Endodermal cell (in vitro differentiated cells): ENCODE measurements around the gene NOCT. TPM values are rescaled to one million over a fixed set of nuclear protein-coding genes. Genes with fewer than 3 reads are reported as not detected.
A peak's percentile ranks its signal among the peaks of the same experiment; 100 is the strongest.

ENCODE experiments used
- DNase-seq: peaks from one replicate; pipeline ENCODE4 v3.0.0-alpha.2; 2017
- H3K27ac ChIP-seq: 2 replicates; pipeline ENCODE4 v1.5.1; 2013; ENCODE audit warnings: mild to moderate bottlenecking, low read depth, low read length, moderate library complexity
- H3K27me3 ChIP-seq: 2 replicates; pipeline ENCODE4 v1.6.1; 2013; ENCODE audit warnings: mild to moderate bottlenecking, low read length, moderate library complexity; ENCODE audit not compliant: insufficient read depth, control insufficient read depth, poor library complexity, severe bottlenecking
- H3K36me3 ChIP-seq: 2 replicates; pipeline ENCODE4 v1.7.0; 2013; ENCODE audit warnings: mild to moderate bottlenecking, low read length, moderate library complexity; ENCODE audit not compliant: control insufficient read depth, insufficient read depth
- H3K4me1 ChIP-seq: one replicate; pipeline ENCODE4 v1.7.0; 2013; ENCODE audit warnings: low read length; ENCODE audit not compliant: control insufficient read depth, insufficient read depth
- H3K4me3 ChIP-seq: 2 replicates; pipeline ENCODE4 v1.5.1; 2013; ENCODE audit warnings: mild to moderate bottlenecking, low read length, moderate library complexity
- H3K9ac ChIP-seq: 2 replicates; pipeline ENCODE4 v1.6.1; 2013; ENCODE audit warnings: mild to moderate bottlenecking, low read length, moderate library complexity; ENCODE audit not compliant: poor library complexity, severe bottlenecking; ENCODE audit errors: extremely low read depth
- H3K9me3 ChIP-seq: 2 replicates; pipeline ENCODE4 v1.6.1; 2013; ENCODE audit warnings: mild to moderate bottlenecking, low read length, moderate library complexity; ENCODE audit not compliant: control insufficient read depth
- H3K27ac Mint-ChIP-seq: 2 replicates; pipeline ENCODE4 v1.8.0; 2020; ENCODE audit warnings: mixed read lengths
- H3K27me3 Mint-ChIP-seq: 2 replicates; pipeline ENCODE4 v1.8.0; 2021; ENCODE audit warnings: mild to moderate bottlenecking, mixed read lengths; ENCODE audit not compliant: insufficient read depth
- H3K36me3 Mint-ChIP-seq: 2 replicates; pipeline ENCODE4 v1.8.0; 2020; ENCODE audit warnings: low read depth, mixed read lengths
- H3K4me1 Mint-ChIP-seq: 2 replicates; pipeline ENCODE4 v1.8.0; 2020; ENCODE audit warnings: mixed read lengths
- H3K4me3 Mint-ChIP-seq: 2 replicates; pipeline ENCODE4 v1.8.0; 2020; ENCODE audit warnings: mild to moderate bottlenecking, moderate library complexity, mixed read lengths
- H3K9me3 Mint-ChIP-seq: 2 replicates; pipeline ENCODE4 v1.8.0; 2020; ENCODE audit warnings: mild to moderate bottlenecking, mixed read lengths
- CTCF ChIP-seq: fragments of 200-600 bp; sonication (generic); conservative IDR thresholded peaks from 2 replicates; pipeline ENCODE4 v1.5.0; 2021; ENCODE audit warnings: antibody characterized with exemption, mild to moderate bottlenecking
- WGBS, 2 experiments: methylation state at CpG; one replicate each; pipeline versions ENCODE4 v1.1.5 to v1.1.7; 2013; ENCODE audit warnings: missing lambda C conversion rate in 2 of 2, mixed read lengths in 1 of 2; ENCODE audit not compliant: insufficient coverage in 1 of 2, insufficient read length in 1 of 2; 5-methylcytosine and 5-hydroxymethylcytosine counted together
- total RNA-seq, 2 donors: library from RNA; stranded (reverse); fragmentation: NEBNext Ultra II Directional in 1 of 2; extraction: Animal tissue kit (Norgen Biotek cat#: 25700) in 1 of 2; gene quantifications; 2 replicates in 1 of 2; 3 replicates in 1 of 2; pipeline ENCODE4 v1.2.1, GENCODE V29; 2021

Gene NOCT
- total RNA-seq, 2 donors from 2014 or later, result 11.7 to 22.3 TPM

- peaks cover 9% of the 10 kb centered on the region for H3K36me3 Mint-ChIP-seq
- H3K4me3 Mint-ChIP-seq, result peak overlapping the region; percentile 99
- Histone ChIP-seq H3K36me3 (peaks cover 3% of the 10 kb centered on the region), H3K27ac (peak overlapping the region; percentile 88), H3K9me3 (no peaks in the 10 kb centered on the region), H3K4me1 (peaks cover 4% of the 10 kb centered on the region), H3K4me3 (peak overlapping the region; percentile 94), H3K27me3 (no peaks in the 10 kb centered on the region), H3K9ac (peak overlapping the region; percentile 86)
- peak; percentile 65 for TF ChIP-seq CTCF
- peaks cover 20% of the 10 kb centered on the region for H3K4me1 Mint-ChIP-seq
- H3K27me3 Mint-ChIP-seq, result no peaks in the 10 kb centered on the region
- DNase-seq, result peak; percentile 95
- H3K27ac Mint-ChIP-seq, result peak overlapping the region; percentile 97
- H3K9me3 Mint-ChIP-seq, result no peaks in the 10 kb centered on the region
- 0% methylated on average over 19 to 68 of the region's 68 CpGs for WGBS, 2 experiments
Observed at GRCh38 chr4:139083956-139084803, 68.6 kb downstream of the NOCT start.

DNA sequence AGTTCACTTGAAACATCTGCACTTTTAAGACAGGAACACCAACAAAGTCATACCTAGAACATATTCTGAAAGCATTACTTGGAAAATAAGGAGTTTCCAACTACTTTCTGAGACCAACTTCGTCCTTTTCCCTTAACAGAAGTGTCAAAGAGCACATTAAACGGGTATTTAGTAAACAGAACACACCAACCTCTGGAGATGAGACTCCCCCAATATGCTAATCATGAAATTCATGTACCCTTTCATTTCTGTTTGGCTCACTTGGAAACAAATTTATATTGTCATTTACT, 69.2 kb downstream of the NOCT start:
- no peaks in the 10 kb centered on the region for H3K27me3 ChIP-seq
- H3K4me3 Mint-ChIP-seq, result peak overlapping the region; percentile 99
- peaks cover 3% of the 10 kb centered on the region for H3K36me3 ChIP-seq
- H3K36me3 Mint-ChIP-seq, result peaks cover 9% of the 10 kb centered on the region
- H3K4me1 ChIP-seq, result peaks cover 4% of the 10 kb centered on the region
- peak overlapping the region; percentile 88 for H3K27ac ChIP-seq
- DNase-seq, result no peak
- TF ChIP-seq CTCF, result no peak
- no peaks in the 10 kb centered on the region for H3K9me3 ChIP-seq
- peak overlapping the region; percentile 74 for H3K9ac ChIP-seq
- no peaks in the 10 kb centered on the region for H3K9me3 Mint-ChIP-seq
- WGBS, 2 experiments, result 3% methylated on average over 2 of the region's 2 CpGs; no CpG with 5 or more reads in 1 of the 2 experiments
- H3K27me3 Mint-ChIP-seq, result no peaks in the 10 kb centered on the region
- peak overlapping the region; percentile 94 for H3K4me3 ChIP-seq
- peak overlapping the region; percentile 93 for H3K27ac Mint-ChIP-seq
- H3K4me1 Mint-ChIP-seq, result peaks cover 20% of the 10 kb centered on the region

DNA sequence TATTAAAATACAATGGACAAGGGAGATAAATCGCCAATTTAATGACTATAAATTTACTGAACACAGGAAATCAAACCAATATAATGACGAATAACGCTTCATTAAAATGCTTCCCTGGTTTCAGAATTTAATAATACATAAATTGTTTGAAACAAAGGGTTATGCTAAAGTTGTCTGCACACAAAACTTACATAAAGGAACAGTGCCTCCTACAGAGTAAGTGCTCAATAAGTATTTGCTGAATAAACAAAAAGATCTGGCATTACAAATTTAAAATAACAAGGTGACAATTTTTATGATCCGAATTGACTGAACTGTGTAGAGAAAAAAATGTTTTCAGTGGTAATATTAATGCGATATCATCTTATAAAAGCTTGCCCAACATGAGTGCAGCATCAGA, 69.6 kb downstream of the NOCT start:
- H3K4me1 ChIP-seq, result peaks cover 4% of the 10 kb centered on the region
- WGBS, 2 experiments, result 59 to 86% methylated on average over 1 to 5 of the region's 5 CpGs
- no peaks in the 10 kb centered on the region for H3K27me3 Mint-ChIP-seq

More for the DNA sequence above, 69.6 kb downstream of the NOCT start:
- Mint-ChIP-seq H3K4me1 (peaks cover 20% of the 10 kb centered on the region), H3K4me3 (peak overlapping the region; percentile 99), H3K9me3 (no peaks in the 10 kb centered on the region), H3K36me3 (peaks cover 5% of the 10 kb centered on the region), H3K27ac (peak overlapping the region; percentile 93)
- peak overlapping the region; percentile 94 for H3K4me3 ChIP-seq
- H3K27me3 ChIP-seq, result no peaks in the 10 kb centered on the region
- H3K27ac ChIP-seq, result peak overlapping the region; percentile 88
- H3K9me3 ChIP-seq, result no peaks in the 10 kb centered on the region
- DNase-seq, result no peak
- peak overlapping the region; percentile 74 for H3K9ac ChIP-seq
- peak; percentile 29 for TF ChIP-seq CTCF
- peaks cover 3% of the 10 kb centered on the region for H3K36me3 ChIP-seq
